Measurements from ENCODE around the gene PTPRB. TPM values are rescaled to one million over a fixed set of nuclear protein-coding genes. Genes with fewer than 3 reads are reported as not detected.

The PTPRB gene
- total and polyA plus RNA-seq, 2 donors (not counting 3 experiments of a cell fraction or from before 2014, with no cell fraction given), result 64.1 to 151 TPM

DNA sequence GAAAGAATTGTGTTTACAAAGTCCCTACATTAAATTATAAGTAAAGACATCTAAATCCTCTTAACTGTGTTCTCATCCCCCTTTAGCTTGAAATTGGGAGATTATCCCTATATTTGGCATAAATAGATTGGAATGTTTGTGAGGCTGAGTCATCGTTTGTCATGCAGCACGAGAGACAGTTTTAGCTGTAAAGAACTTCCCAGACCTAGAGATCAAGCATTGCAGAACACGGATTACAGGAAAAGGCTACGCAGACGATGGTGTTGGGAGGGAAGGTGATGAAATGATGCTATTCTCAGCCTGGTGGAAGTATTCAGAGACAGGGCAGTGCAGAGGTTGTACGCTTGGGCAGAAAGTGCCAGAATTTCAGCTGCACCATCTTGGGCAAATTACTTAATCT, 93.8 kb downstream of the PTPRB start:
- Histone ChIP-seq H3K79me2 (ENCODE audit: control insufficient read depth, insufficient read depth, low read length) (no peaks in the 10 kb centered on the region), H3K27ac (ENCODE audit: insufficient read depth, low read depth, low read length) (peak overlapping the region; percentile 82), H2AFZ (ENCODE audit: low read depth, low read length) (no peak overlapping the region), H3K4me3 (replicated peaks in 1 of 3; ENCODE audit: insufficient read depth in 1 of 3, low read depth in 1 of 3, low read length in 3 of 3) (no peak overlapping the region), H3K9me3 (replicated peaks; ENCODE audit: control insufficient read depth, insufficient read depth, low read length) (no peaks in the 10 kb centered on the region), H3K9ac (replicated peaks; ENCODE audit: extremely low read depth, insufficient read depth, low read length) (peak overlapping the region; percentile 55), H3K4me2 (ENCODE audit: insufficient read depth, low read length) (peak overlapping the region; percentile 48), H3K4me1 (ENCODE audit: control insufficient read depth, extremely low read depth, insufficient read depth, low read length) (peaks cover 26% of the 10 kb centered on the region), H3K9me1 (replicated peaks; ENCODE audit: control insufficient read depth, extremely low read depth, insufficient read depth, low read length) (no peaks in the 10 kb centered on the region), H4K20me1 (replicated peaks; ENCODE audit: control insufficient read depth, extremely low read depth, insufficient read depth, low read length) (no peaks in the 10 kb centered on the region), H3K36me3 (ENCODE audit: control insufficient read depth in 2 of 2, extremely low read depth in 1 of 2, insufficient read depth in 2 of 2, low read length in 2 of 2) (peaks cover 37 to 38% of the 10 kb centered on the region in 2 experiments), H3K27me3 (ENCODE audit: control insufficient read depth in 2 of 2, insufficient read depth in 2 of 2, low read length in 2 of 2) (no peaks in the 10 kb centered on the region)
- CTCF ChIA-PET, result interaction anchor here (1.1 to 1.7 kb wide), 2 partner anchors 14 to 33 kb away, joined by 4 to 6 read pairs; no protein-coding TSS in a partner anchor
- DNase-seq (ENCODE audit: low read depth, low spot score), result peak; percentile 92
- dilution Hi-C loops (cut with MboI; ENCODE audit: extremely low pct_ligation_motif_present, low sequenced_read_pairs), result no loop called here
- no TSS peak for BruUV-seq (replicated peaks)
- POLR2A ChIA-PET, result no interaction called here
- peak; percentile 97 for FAIRE-seq
- TF ChIP-seq POLR2AphosphoS5 (IDR thresholded peaks at IDR 0.05; ENCODE audit: insufficient read depth, low read depth, low read length) (peak; percentile 60), MYC (IDR thresholded peaks at IDR 0.05; ENCODE audit: low read depth, low read length) (no peak), JUN (IDR thresholded peaks at IDR 0.05; ENCODE audit: borderline replicate concordance, insufficient read depth, insufficient read length, low read depth) (peak; percentile 97), EZH2 (IDR thresholded peaks at IDR 0.05; ENCODE audit: borderline replicate concordance, low read depth, low read length, severe bottlenecking) (no peak), FOS (IDR thresholded peaks at IDR 0.05; ENCODE audit: borderline replicate concordance, insufficient read depth, low read length) (peak; percentile 95), POLR2A (IDR thresholded peaks at IDR 0.05; ENCODE audit: low read depth, low read length) (peak; percentile 17), CTCF (IDR thresholded peaks at IDR 0.05; ENCODE audit: extremely low read depth in 1 of 2, insufficient read depth in 1 of 2, low read depth in 1 of 2, low read length in 2 of 2) (no peak), GATA2 (IDR thresholded peaks at IDR 0.05; ENCODE audit: insufficient read depth, insufficient read length, low read depth, low read length) (no peak)
- TF ChIP-seq, protein P1, sequence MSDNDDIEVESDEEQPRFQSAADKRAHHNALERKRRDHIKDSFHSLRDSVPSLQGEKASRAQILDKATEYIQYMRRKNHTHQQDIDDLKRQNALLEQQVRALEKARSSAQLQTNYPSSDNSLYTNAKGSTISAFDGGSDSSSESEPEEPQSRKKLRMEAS (IDR thresholded peaks at IDR 0.05; ENCODE audit: insufficient read depth, insufficient read length), result no peak
- intact Hi-C loops (cut with micrococcal nuclease), result loop anchor here (1.0 to 10.0 kb wide), 2 partner anchors 179 kb away; partner anchors contain the start of gene KCNMB4
